ENCODE data around the gene RGR. TPM values are rescaled to one million over a fixed set of nuclear protein-coding genes. Genes with fewer than 3 reads are reported as not detected.

Gene RGR
- total RNA-seq, 2 donors from 2014 or later = not detected

DNA sequence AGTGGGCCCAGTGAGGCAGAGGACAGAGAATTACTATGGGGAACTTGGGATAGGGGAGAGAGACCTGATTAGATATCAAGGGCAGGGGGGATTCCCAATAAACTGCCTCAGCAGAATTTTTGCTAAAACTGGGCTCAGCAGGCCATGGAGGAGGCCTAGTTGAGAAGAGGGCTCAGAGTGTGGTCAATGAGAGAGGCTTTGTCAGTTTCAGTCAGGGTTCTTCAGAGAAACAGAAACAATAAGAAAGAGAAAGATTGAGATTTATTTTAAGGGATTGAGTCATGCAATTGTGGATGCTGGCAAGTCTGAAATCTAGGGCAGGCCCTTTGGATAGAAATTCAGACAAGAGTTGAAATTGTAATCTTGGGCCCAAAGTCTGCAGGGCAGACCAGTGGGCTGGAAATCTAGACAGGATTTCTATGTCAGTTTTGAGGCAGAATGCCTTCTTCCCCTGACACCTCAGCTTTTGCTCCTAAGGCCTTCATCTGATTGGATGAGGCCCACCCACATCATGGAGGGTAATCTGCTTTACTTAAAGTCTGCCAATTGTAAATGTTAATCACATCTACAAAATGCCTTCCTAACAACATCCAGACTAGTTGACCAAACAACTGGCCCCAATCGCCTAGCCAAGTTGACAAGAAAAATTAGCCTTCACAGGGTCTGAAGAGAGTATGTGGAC lies 50.1 kb downstream of the RGR start:
- no peaks in the 10 kb centered on the region for H3K9me3 ChIP-seq
- H3K27me3 ChIP-seq = no peaks in the 10 kb centered on the region
- TF ChIP-seq CTCF (IDR thresholded peaks at IDR 0.05) = no peak
- H3K4me3 ChIP-seq = no peak overlapping the region
- H3K27ac ChIP-seq = no peak overlapping the region
- H3K4me1 ChIP-seq = no peaks in the 10 kb centered on the region
- DNase-seq (ENCODE audit: low spot score) = no peak
- no peaks in the 10 kb centered on the region for H3K36me3 ChIP-seq

DNA sequence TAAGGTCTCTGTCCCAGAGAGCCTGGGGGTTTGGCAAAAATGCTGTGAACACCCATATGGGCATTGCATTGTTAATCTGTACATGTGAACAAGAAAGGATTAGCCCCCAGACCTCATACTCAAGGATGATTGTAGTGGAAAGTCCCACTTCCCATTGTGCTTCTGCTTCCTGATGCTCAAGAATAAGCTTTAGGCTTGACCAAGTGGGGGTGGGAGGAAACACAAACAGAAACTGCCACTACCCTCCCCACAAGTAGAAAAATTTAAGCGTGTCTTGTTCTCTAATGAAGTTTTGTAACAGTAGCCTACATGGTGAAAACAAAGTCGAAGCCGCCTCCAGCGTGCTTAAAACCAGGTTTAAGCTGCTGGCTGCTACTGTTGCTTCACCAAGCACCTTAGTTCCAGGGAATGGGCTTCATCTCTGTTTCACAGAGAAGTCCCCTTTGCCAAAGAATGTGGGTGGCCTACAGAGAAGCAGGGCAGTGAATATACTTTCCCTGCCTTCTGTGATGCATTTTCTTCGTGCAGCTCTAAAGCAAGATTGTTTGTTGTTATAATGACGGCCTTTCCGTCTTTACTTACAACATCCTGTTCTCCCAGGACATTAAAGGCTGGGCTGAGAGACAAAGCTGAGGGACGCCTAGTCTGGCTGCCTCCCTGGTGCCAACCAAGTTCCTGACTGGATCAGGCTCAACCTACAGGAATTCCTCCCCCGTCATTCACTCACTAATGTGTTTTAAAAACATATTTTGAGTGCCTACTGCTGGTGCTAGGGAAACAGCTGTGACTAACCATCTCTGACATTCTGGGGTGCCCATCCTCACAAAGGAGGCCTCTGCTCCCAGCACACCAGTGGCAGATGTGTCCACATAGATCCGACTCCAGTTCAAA lies 51.5 kb downstream of the RGR start:
- Histone ChIP-seq H3K27ac (no peak overlapping the region), H3K36me3 (no peaks in the 10 kb centered on the region), H3K4me1 (no peaks in the 10 kb centered on the region), H3K27me3 (no peaks in the 10 kb centered on the region), H3K9me3 (no peaks in the 10 kb centered on the region), H3K4me3 (no peak overlapping the region)
- no peak for TF ChIP-seq CTCF (IDR thresholded peaks at IDR 0.05)
- DNase-seq (ENCODE audit: low spot score) = no peak

GRCh38 chr10:84298057-84298456 lies 53.2 kb downstream of the RGR start:
- no peak overlapping the region for H3K27ac ChIP-seq
- no peaks in the 10 kb centered on the region for H3K27me3 ChIP-seq
- H3K4me3 ChIP-seq = no peak overlapping the region
- no peaks in the 10 kb centered on the region for H3K9me3 ChIP-seq
- TF ChIP-seq CTCF (IDR thresholded peaks at IDR 0.05) = no peak
- no peaks in the 10 kb centered on the region for H3K36me3 ChIP-seq
- no peak for DNase-seq (ENCODE audit: low spot score)
- H3K4me1 ChIP-seq = no peaks in the 10 kb centered on the region

DNA sequence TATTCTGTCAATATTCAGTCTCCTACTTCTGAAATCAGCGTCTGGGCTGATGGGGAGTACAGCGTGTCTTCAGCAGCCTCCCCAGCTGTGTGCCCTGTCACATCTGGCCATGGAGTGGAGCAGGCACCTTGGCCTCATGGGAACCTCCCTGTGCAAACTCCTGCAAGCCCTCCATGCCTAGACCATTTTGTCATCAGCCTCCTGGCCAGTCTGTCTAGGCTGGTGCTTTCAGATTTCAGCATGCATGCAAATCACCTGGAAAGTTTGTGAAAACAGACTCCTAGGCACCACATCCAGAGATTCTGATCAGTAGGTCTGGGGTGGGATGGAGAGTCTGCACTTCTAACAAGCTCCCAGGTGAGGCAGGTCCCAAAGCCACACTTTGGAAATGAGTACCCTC lies 57.4 kb downstream of the RGR start:
- no peaks in the 10 kb centered on the region for H3K27me3 ChIP-seq
- H3K9me3 ChIP-seq = no peaks in the 10 kb centered on the region
- no peak for TF ChIP-seq CTCF (IDR thresholded peaks at IDR 0.05)
- H3K4me3 ChIP-seq = no peak overlapping the region
- DNase-seq (ENCODE audit: low spot score) = no peak
- no peaks in the 10 kb centered on the region for H3K36me3 ChIP-seq
- H3K27ac ChIP-seq = no peak overlapping the region
- H3K4me1 ChIP-seq = no peaks in the 10 kb centered on the region

- Histone ChIP-seq H3K27me3 (no peaks in the 10 kb centered on the region), H3K4me1 (peaks cover 0 to 5% of the 10 kb centered on the region in 2 donors), H3K27ac (no peak overlapping the region), H3K36me3 (no peaks in the 10 kb centered on the region), H3K9me3 (no peaks in the 10 kb centered on the region), H3K4me3 (no peak overlapping the region)
- DNase-seq (ENCODE audit: low spot score) = no peak
- no peak for TF ChIP-seq CTCF (IDR thresholded peaks at IDR 0.05)
These were observed 62.0 kb downstream of the RGR start for GRCh38 chr10:84306751-84307384.
